PFSK-1 (cell line): ENCODE measurements around the gene WDR53. TPM values are rescaled to one million over a fixed set of nuclear protein-coding genes. Genes with fewer than 3 reads are reported as not detected.

Experiments used
- FOXP2 ChIP-seq: optimal IDR thresholded peaks from 2 replicates; pipeline ENCODE3; 2011; ENCODE audit warnings: borderline replicate concordance, control low read depth, inconsistent platforms; ENCODE audit not compliant: insufficient read depth; ENCODE audit errors: extremely low read length, extremely low read depth
- POLR2AphosphoS5 ChIP-seq: IDR thresholded peaks from 2 replicates; pipeline ENCODE4 v1.6.1; 2012; ENCODE audit warnings: low read depth, mild to moderate bottlenecking, control low read depth, low read length, moderate library complexity
- REST ChIP-seq, 2 experiments: IDR thresholded peaks; 2 replicates each; pipeline versions ENCODE4 v1.6.1 to v1.8.0; 2011 to 2012; ENCODE audit warnings: low read depth in 2 of 2, low read length in 2 of 2, control low read depth in 1 of 2, inconsistent platforms in 1 of 2, mild to moderate bottlenecking in 1 of 2, moderate library complexity in 1 of 2; ENCODE audit not compliant: insufficient read depth in 1 of 2
- SIN3A ChIP-seq: IDR thresholded peaks from 2 replicates; pipeline ENCODE4 v1.6.1; 2012; ENCODE audit warnings: mild to moderate bottlenecking, low read length, moderate library complexity, borderline replicate concordance; ENCODE audit not compliant: insufficient read depth
- TAF1 ChIP-seq: IDR thresholded peaks from 2 replicates; pipeline ENCODE4 v1.6.1; 2012; ENCODE audit warnings: low read length, control low read depth, borderline replicate concordance; ENCODE audit not compliant: insufficient read depth
- polyA plus RNA-seq: library from polyadenylated mRNA; unstranded; fragments of >200 nt; gene quantifications from one replicate; pipeline ENCODE4 v1.2.1, GENCODE V29; 2012; ENCODE audit warnings: low read depth, missing spikeins; ENCODE audit not compliant: insufficient read length

The WDR53 gene
- 5.0 TPM for polyA plus RNA-seq

GRCh38 chr3:196568246-196569002 lies at the start of gene WDR53, which contains the start of gene FBXO45:
Gene WDR53 (minus strand): TSS chr3:196568554. CDS start chr3:196561475, 7,079 bp downstream.
Gene FBXO45 (plus strand): TSS chr3:196568660. CDS start chr3:196568985, 325 bp downstream.
- peak; percentile 74; the same call in 1 of the 2 replicates for TF ChIP-seq POLR2AphosphoS5
- TF ChIP-seq FOXP2 = peak; percentile 87
- peak; percentile 36; the same call in 1 of the 2 replicates for TF ChIP-seq TAF1
- TF ChIP-seq REST (IDR thresholded peaks at IDR 0.05; ENCODE audit: insufficient read depth in 1 of 2, low read depth in 2 of 2, low read length in 2 of 2) = no peak
- TF ChIP-seq SIN3A = no peak

GRCh38 chr3:196617256-196617655 lies 48.9 kb upstream of the WDR53 start:
- no peak for TF ChIP-seq FOXP2

GRCh38 chr3:196611761-196612483 lies 43.6 kb upstream of the WDR53 start:
- TF ChIP-seq POLR2AphosphoS5 (no peak), REST (IDR thresholded peaks at IDR 0.05; ENCODE audit: insufficient read depth in 1 of 2, low read depth in 2 of 2, low read length in 2 of 2) (no peak), TAF1 (no peak), FOXP2 (no peak), SIN3A (no peak)

GRCh38 chr3:196609805-196610515 lies 41.6 kb upstream of the WDR53 start:
- no peak for TF ChIP-seq POLR2AphosphoS5
- TF ChIP-seq REST (IDR thresholded peaks at IDR 0.05; ENCODE audit: insufficient read depth in 1 of 2, low read depth in 2 of 2, low read length in 2 of 2) = no peak
- TF ChIP-seq SIN3A = no peak
- TF ChIP-seq FOXP2 = no peak
- no peak for TF ChIP-seq TAF1

GRCh38 chr3:196609343-196609775 lies 41.0 kb upstream of the WDR53 start:
- TF ChIP-seq FOXP2 = no peak
- TF ChIP-seq POLR2AphosphoS5 = no peak
- TF ChIP-seq REST (IDR thresholded peaks at IDR 0.05; ENCODE audit: insufficient read depth in 1 of 2, low read depth in 2 of 2, low read length in 2 of 2) = no peak
- no peak for TF ChIP-seq TAF1
- TF ChIP-seq SIN3A = no peak
